ENCODE measurements around the gene ATF4.

The ATF4 gene

GRCh38 chr22:39527481-39527961 lies 7.2 kb downstream of the ATF4 start (continued):
- TF ChIP-seq PBX3 (CRISPR knock-in tag; IDR thresholded peaks at IDR 0.05) (no peak), ZNF521 (tag by site-specific recombination; IDR thresholded peaks at IDR 0.05) (no peak), ZNF561 (tag by site-specific recombination; IDR thresholded peaks at IDR 0.05; ENCODE audit: borderline replicate concordance) (no peak), ZNF362 (tag by site-specific recombination; IDR thresholded peaks at IDR 0.05) (no peak)

- peaks cover 14% of the 10 kb centered on the region for H3K4me1 ChIP-seq (ENCODE audit: control insufficient read depth, insufficient read depth, low read length)
- no peaks in the 10 kb centered on the region for H3K9me3 ChIP-seq (ENCODE audit: control insufficient read depth, insufficient read depth, low read depth, low read length)
- H3K4me3 ChIP-seq (ENCODE audit: low read depth, low read length): no peak overlapping the region
- ChIA-PET CTCF (interaction anchor here (0.6 to 13.7 kb wide), 21 partner anchors 12 to 1091 kb away, joined by 3 to 380 read pairs (median 5); partner anchors contain the start of genes APOBEC3C and MIEF1), POLR2A (interaction anchor here (0.6 to 6.1 kb wide), 16 partner anchors 8 to 357 kb away, joined by 3 to 113 read pairs (median 4); partner anchors contain the start of genes ATF4, MIEF1 and RPL3)
- peak overlapping the region; percentile 38 for H3K27ac ChIP-seq (ENCODE audit: extremely low read depth, low read depth, low read length)
- peaks cover 11 to 70% of the 10 kb centered on the region in 2 experiments; a peak in 2 of 3 replicates for H3K36me3 ChIP-seq (ENCODE audit: control insufficient read depth in 2 of 2, insufficient read depth in 1 of 2, low read length in 2 of 2)
- no peak for TF ChIP-seq ZNF555 (tag by site-specific recombination; conservative IDR thresholded peaks at IDR 0.05)
- peak; percentile 31; the same call in 1 of the 2 replicates for TF ChIP-seq ZNF341 (tag by site-specific recombination; IDR thresholded peaks at IDR 0.05; ENCODE audit: low read depth)
- no peak for TF ChIP-seq ZFP3 (tag by site-specific recombination; IDR thresholded peaks at IDR 0.05; ENCODE audit: low read depth)
- peak; percentile 23; the same call in 1 of the 2 replicates for TF ChIP-seq GLIS1 (tag by site-specific recombination; IDR thresholded peaks at IDR 0.05)
- peak; percentile 40 for TF ChIP-seq PRDM10 (tag by site-specific recombination; IDR thresholded peaks at IDR 0.05)
- TF ChIP-seq PATZ1 (tag by site-specific recombination; IDR thresholded peaks at IDR 0.05): 0 out of 2 replicates have a peak, but pooled peaks have one; percentile 31
- TF ChIP-seq ZBTB49 (tag by site-specific recombination; IDR thresholded peaks at IDR 0.05; ENCODE audit: low read depth): no peak
- no peak for TF ChIP-seq ZNF623 (tag by site-specific recombination; IDR thresholded peaks at IDR 0.05)
Observed at GRCh38 chr22:39528080-39528661, 7.8 kb downstream of the ATF4 start.
